ENCODE measurements around the gene EML4. TPM values are rescaled to one million over a fixed set of nuclear protein-coding genes. Genes with fewer than 3 reads are reported as not detected.

EML4 gene
- total and polyA plus RNA-seq, 2 of the 13 experiments (the other 11 are each of a cell fraction or from before 2014, with no cell fraction given), result 243 to 476 TPM

GRCh38 chr2:42135381-42136312, 33.5 kb upstream of the EML4 start (continued):
- TF ChIP-seq ZFP82 (CRISPR knock-in tag; IDR thresholded peaks at IDR 0.05; ENCODE audit: borderline replicate concordance) (no peak), HNRNPH1 (optimal IDR thresholded peaks at IDR 0.05; ENCODE audit: low read depth, low read length) (no peak), ZGPAT (CRISPR knock-in tag; IDR thresholded peaks at IDR 0.05) (peak; percentile 98), AHR (CRISPR knock-in tag; IDR thresholded peaks at IDR 0.05) (no peak), HCFC1 (IDR thresholded peaks at IDR 0.05; ENCODE audit: low read depth, low read length) (no peak), SALL1 (CRISPR knock-in tag; IDR thresholded peaks at IDR 0.05) (peak; percentile 89; the same call in 1 of the 2 replicates), ZNF468 (CRISPR knock-in tag; IDR thresholded peaks at IDR 0.05) (no peak), HMGXB3 (CRISPR knock-in tag; IDR thresholded peaks at IDR 0.05; ENCODE audit: borderline replicate concordance) (peak; percentile 39; the same call in 1 of the 2 replicates), UBTF (CRISPR knock-in tag; IDR thresholded peaks at IDR 0.05) (peak; percentile 73; the same call in 1 of the 2 replicates), SNRNP70 (IDR thresholded peaks at IDR 0.05; ENCODE audit: low read depth, low read length) (no peak), ZBED4 (CRISPR knock-in tag; IDR thresholded peaks at IDR 0.05; ENCODE audit: borderline replicate concordance) (no peak; the same call in 1 of the 2 replicates), HNF4G (IDR thresholded peaks at IDR 0.05; ENCODE audit: borderline replicate concordance, low read depth, low read length) (peak; percentile 47; the same call in 1 of the 2 replicates), HNF4G (CRISPR knock-in tag; IDR thresholded peaks at IDR 0.05; ENCODE audit: borderline replicate concordance, low read depth) (peak; percentile 72; the same call in 1 of the 2 replicates), FOXC1 (CRISPR knock-in tag; IDR thresholded peaks at IDR 0.05; ENCODE audit: borderline replicate concordance) (no peak)

Data from HepG2 (cell line).